ENCODE measurements around the gene SLC36A2.

DNA sequence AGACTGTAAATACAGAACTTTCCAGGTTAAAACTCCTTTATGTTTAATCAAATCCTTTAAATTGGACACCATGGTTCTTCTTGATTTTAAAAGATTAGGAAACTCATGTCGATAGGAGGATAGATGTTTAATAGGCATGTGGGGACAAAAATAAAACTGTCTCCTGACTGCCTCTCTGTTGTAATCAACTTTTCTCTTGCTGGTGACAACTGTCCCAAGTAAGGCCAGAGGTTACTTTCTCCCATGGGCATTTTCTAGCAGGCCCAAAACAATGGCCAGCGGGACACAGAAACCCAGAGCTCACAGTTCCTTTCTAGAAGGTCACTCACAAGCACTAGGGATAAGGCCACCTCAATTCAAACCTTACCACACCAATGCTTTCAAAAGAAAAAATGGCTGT lies 14.5 kb downstream of the SLC36A2 start:
- no peak for TF ChIP-seq EZH2 (IDR thresholded peaks at IDR 0.05)
- TF ChIP-seq POLR2AphosphoS5 (IDR thresholded peaks at IDR 0.05; ENCODE audit: borderline replicate concordance, low read depth, low read length): no peak
- TF ChIP-seq FOXP2 (optimal IDR thresholded peaks at IDR 0.05; ENCODE audit: control extremely low read depth, extremely low read length, insufficient read depth): no peak

Data from SK-N-MC (cell line).